H9 (cell line): Measurements from ENCODE around the gene IL25. TPM values are rescaled to one million over a fixed set of nuclear protein-coding genes. Genes with fewer than 3 reads are reported as not detected.

Source experiments
- DNase-seq: peaks from one replicate; pipeline ENCODE4 v3.0.0-alpha.2; 2017
- H2AFZ ChIP-seq: one replicate; pipeline ENCODE4 v1.6.1; 2013; ENCODE audit warnings: mild to moderate bottlenecking, low read length, control low read depth, moderate library complexity
- H2AK5ac ChIP-seq: 2 replicates; pipeline ENCODE4 v1.6.1; 2013; ENCODE audit warnings: low read length, control low read depth, mixed read lengths; ENCODE audit not compliant: insufficient read length
- H2BK120ac ChIP-seq: one replicate; pipeline ENCODE4 v1.6.1; 2013; ENCODE audit warnings: low read depth, mild to moderate bottlenecking, low read length, control low read depth, inconsistent platforms; ENCODE audit not compliant: poor library complexity, severe bottlenecking
- H2BK12ac ChIP-seq: 2 replicates; pipeline ENCODE4 v1.6.1; 2013; ENCODE audit warnings: low read length, control low read depth, mixed read lengths, low read depth; ENCODE audit not compliant: insufficient read length
- H2BK15ac ChIP-seq: 2 replicates; pipeline ENCODE4 v1.6.1; 2013; ENCODE audit warnings: low read depth, low read length, control low read depth
- H2BK20ac ChIP-seq: one replicate; pipeline ENCODE4 v1.6.1; 2013; ENCODE audit warnings: low read depth, mild to moderate bottlenecking, low read length, control low read depth, inconsistent platforms; ENCODE audit not compliant: poor library complexity, severe bottlenecking
- H2BK5ac ChIP-seq: 2 replicates; pipeline ENCODE4 v1.6.1; 2013; ENCODE audit warnings: low read length, control low read depth, mixed read lengths; ENCODE audit not compliant: insufficient read length
- H3K14ac ChIP-seq: 2 replicates; pipeline ENCODE4 v1.6.1; 2013; ENCODE audit warnings: low read length, control low read depth; ENCODE audit not compliant: insufficient read depth
- H3K18ac ChIP-seq: 2 replicates; pipeline ENCODE4 v1.6.1; 2013; ENCODE audit warnings: low read depth, mild to moderate bottlenecking, mixed read lengths, low read length, control low read depth; ENCODE audit not compliant: insufficient read length
- H3K23ac ChIP-seq: 2 replicates; pipeline ENCODE4 v1.6.1; 2013; ENCODE audit warnings: low read length, control low read depth, mixed read lengths, low read depth; ENCODE audit not compliant: insufficient read length
- H3K23me2 ChIP-seq: 2 replicates; pipeline ENCODE4 v1.6.1; 2013; ENCODE audit warnings: low read depth, mild to moderate bottlenecking, mixed read lengths, low read length, control low read depth; ENCODE audit not compliant: insufficient read length, poor library complexity, severe bottlenecking
- H3K27ac ChIP-seq: 2 replicates; pipeline ENCODE4 v1.5.1; 2013; ENCODE audit warnings: low read length, control low read depth, mixed read lengths, low read depth; ENCODE audit not compliant: insufficient read length
- H3K27me3 ChIP-seq: 2 replicates; pipeline ENCODE4 v1.6.1; 2013; ENCODE audit warnings: low read length, control low read depth, inconsistent platforms; ENCODE audit not compliant: insufficient read depth
- H3K4ac ChIP-seq: 2 replicates; pipeline ENCODE4 v1.6.1; 2013; ENCODE audit warnings: low read depth, mild to moderate bottlenecking, control low read depth, inconsistent platforms, low read length, moderate library complexity
- H3K4me1 ChIP-seq: 2 replicates; pipeline ENCODE4 v1.6.1; 2013; ENCODE audit warnings: low read length, control low read depth, inconsistent platforms; ENCODE audit not compliant: insufficient read depth
- H3K4me2 ChIP-seq: 2 replicates; pipeline ENCODE4 v1.6.1; 2013; ENCODE audit warnings: low read length, control low read depth, mixed read lengths; ENCODE audit not compliant: insufficient read length, insufficient read depth
- H3K56ac ChIP-seq: 2 replicates; pipeline ENCODE4 v1.6.1; 2013; ENCODE audit warnings: low read depth, mild to moderate bottlenecking, mixed read lengths, low read length, control low read depth; ENCODE audit not compliant: insufficient read length
- H3K79me1 ChIP-seq: 2 replicates; pipeline ENCODE4 v1.6.1; 2013; ENCODE audit warnings: low read depth, mild to moderate bottlenecking, moderate library complexity, low read length, control low read depth, inconsistent platforms; ENCODE audit not compliant: insufficient read depth, poor library complexity, severe bottlenecking
- H3K79me2 ChIP-seq: 2 replicates; pipeline ENCODE4 v1.6.1; 2013; ENCODE audit warnings: low read length, control low read depth, inconsistent platforms; ENCODE audit not compliant: insufficient read depth
- H3K9ac ChIP-seq: 2 replicates; pipeline ENCODE4 v1.6.1; 2013; ENCODE audit warnings: low read length, control low read depth, mixed read lengths; ENCODE audit not compliant: insufficient read length; ENCODE audit errors: extremely low read depth
- H3K9me3 ChIP-seq: one replicate; pipeline ENCODE4 v1.6.1; 2013; ENCODE audit warnings: low read depth, low read length, inconsistent platforms; ENCODE audit not compliant: control insufficient read depth
- H3T11ph ChIP-seq: one replicate; pipeline ENCODE4 v1.6.1; 2013; ENCODE audit warnings: mild to moderate bottlenecking, low read length, control low read depth, inconsistent platforms
- H4K20me1 ChIP-seq: one replicate; pipeline ENCODE4 v1.6.1; 2013; ENCODE audit not compliant: control insufficient read depth, insufficient read length, insufficient read depth
- H4K5ac ChIP-seq: 2 replicates; pipeline ENCODE4 v1.6.1; 2013; ENCODE audit warnings: low read depth, mild to moderate bottlenecking, mixed read lengths, low read length, control low read depth; ENCODE audit not compliant: insufficient read length
- H4K8ac ChIP-seq: replicated peaks from 2 replicates; pipeline ENCODE4 v1.6.1; 2013; ENCODE audit warnings: low read length, control low read depth, mixed read lengths, low read depth; ENCODE audit not compliant: insufficient read length
- H4K91ac ChIP-seq: 2 replicates; pipeline ENCODE4 v1.6.1; 2013; ENCODE audit warnings: low read depth, mild to moderate bottlenecking, moderate library complexity, mixed read lengths, low read length, control low read depth; ENCODE audit not compliant: insufficient read length
- H3K27ac Mint-ChIP-seq, 3 experiments: 2 replicates in 2 of 3; 3 replicates in 1 of 3; pipeline ENCODE4 v1.8.0; 2020 to 2021; ENCODE audit warnings: mixed read lengths in 3 of 3, mild to moderate bottlenecking in 1 of 3, moderate library complexity in 1 of 3
- H3K27me3 Mint-ChIP-seq: 2 replicates; pipeline ENCODE4 v1.8.0; 2021; ENCODE audit warnings: low read depth, mild to moderate bottlenecking, moderate library complexity, mixed read lengths
- H3K36me3 Mint-ChIP-seq, 3 experiments: 2 replicates in 2 of 3; 3 replicates in 1 of 3; pipeline ENCODE4 v1.8.0; 2020 to 2021; ENCODE audit warnings: low read depth in 3 of 3, mixed read lengths in 3 of 3; ENCODE audit not compliant: insufficient read depth in 1 of 3
- H3K4me1 Mint-ChIP-seq, 2 experiments: 2 replicates each; pipeline ENCODE4 v1.8.0; 2020; ENCODE audit warnings: mixed read lengths in 2 of 2
- H3K4me3 Mint-ChIP-seq, 2 experiments: 2 replicates in 1 of 2; 3 replicates in 1 of 2; pipeline ENCODE4 v1.8.0; 2020 to 2021; ENCODE audit warnings: mild to moderate bottlenecking in 2 of 2, mixed read lengths in 2 of 2, moderate library complexity in 1 of 2
- H3K9me3 Mint-ChIP-seq, 2 experiments: 2 replicates in 1 of 2; 3 replicates in 1 of 2; pipeline ENCODE4 v1.8.0; 2020; ENCODE audit warnings: mild to moderate bottlenecking in 2 of 2, mixed read lengths in 2 of 2, moderate library complexity in 1 of 2
- CTCF ChIP-seq: fragments of 200-600 bp; sonication (generic); conservative IDR thresholded peaks from 3 replicates; pipeline ENCODE4 v1.8.0; 2021; ENCODE audit warnings: antibody characterized with exemption, mild to moderate bottlenecking
- WGBS: extraction: QIAGEN DNeasy Blood & Tissue Kit; methylation state at CpG from one replicate; pipeline ENCODE4 v1.1.7; 2013; ENCODE audit warnings: missing lambda C conversion rate, low lambda C conversion rate, mixed read lengths; ENCODE audit not compliant: insufficient read length; ENCODE audit errors: extremely low coverage; 5-methylcytosine and 5-hydroxymethylcytosine counted together
- total RNA-seq: library from RNA; stranded (reverse); gene quantifications from 2 replicates; pipeline ENCODE4 v1.2.1, GENCODE V29; 2021

The IL25 gene
- total RNA-seq, 1 experiment from 2014 or later: not detected

GRCh38 chr14:23335623-23336022, 37.0 kb upstream of the IL25 start:
- no peak overlapping the region for H3K14ac ChIP-seq
- no peaks in the 10 kb centered on the region for H3K4me1 Mint-ChIP-seq
- DNase-seq: no peak
- no peak overlapping the region; a peak in 1 of 7 replicates for H3K27ac Mint-ChIP-seq
- WGBS: no CpG with 5 or more reads among the region's 5 CpGs
- no peak overlapping the region for H3K4ac ChIP-seq
- H4K8ac ChIP-seq: no peak overlapping the region
- no peaks in the 10 kb centered on the region for H3K9me3 ChIP-seq
- peaks cover 1 to 9% (median 9%) of the 10 kb centered on the region in 3 experiments for H3K36me3 Mint-ChIP-seq
- no peak overlapping the region for H4K91ac ChIP-seq
- H2AFZ ChIP-seq: no peak overlapping the region
- no peak overlapping the region for H3K27ac ChIP-seq
- H3K4me1 ChIP-seq: no peaks in the 10 kb centered on the region
- no peak overlapping the region for H2BK5ac ChIP-seq
- H4K5ac ChIP-seq: no peak overlapping the region
- peaks cover 28 to 36% of the 10 kb centered on the region in 2 experiments for H3K9me3 Mint-ChIP-seq
- no peak overlapping the region for H2BK20ac ChIP-seq
- no peak overlapping the region for H3T11ph ChIP-seq
- no peak overlapping the region for H2BK12ac ChIP-seq
- no peak for TF ChIP-seq CTCF
- no peaks in the 10 kb centered on the region for H3K79me2 ChIP-seq
- H3K27me3 Mint-ChIP-seq: peaks cover 35% of the 10 kb centered on the region
- no peak overlapping the region for H3K56ac ChIP-seq
- H2BK15ac ChIP-seq: no peak overlapping the region
- H3K79me1 ChIP-seq: no peaks in the 10 kb centered on the region
- H3K23me2 ChIP-seq: no peaks in the 10 kb centered on the region
- no peak overlapping the region for H3K4me3 Mint-ChIP-seq
- H4K20me1 ChIP-seq: no peaks in the 10 kb centered on the region
- H3K27me3 ChIP-seq: no peaks in the 10 kb centered on the region
- H2AK5ac ChIP-seq: no peak overlapping the region
- H3K18ac ChIP-seq: no peak overlapping the region
- no peak overlapping the region for H3K9ac ChIP-seq
- no peak overlapping the region for H3K23ac ChIP-seq
- no peak overlapping the region for H3K4me2 ChIP-seq
- H2BK120ac ChIP-seq: no peak overlapping the region
